HG03565 (cell line): ENCODE measurements around the gene RSPH6A.
A peak's percentile ranks its signal among the peaks of the same experiment; 100 is the strongest.

Source experiments
- ATAC-seq: cut with Tn5 transposase; IDR thresholded peaks from one replicate; pipeline ENCODE4 v1.9.1; 2021; ENCODE audit warnings: mild to moderate bottlenecking, moderate library complexity; ENCODE audit not compliant: unreplicated experiment

Gene RSPH6A

GRCh38 chr19:45781214-45782161 is 33.6 kb downstream of the RSPH6A start:
- ATAC-seq, result no peak

- no peak for ATAC-seq
These were observed 34.5 kb downstream of the RSPH6A start for GRCh38 chr19:45780448-45781213.

GRCh38 chr19:45780146-45780447 is 35.0 kb downstream of the RSPH6A start:
- ATAC-seq, result no peak

GRCh38 chr19:45779231-45780145 is 35.6 kb downstream of the RSPH6A start:
- ATAC-seq, result no peak

- ATAC-seq, result no peak
These were observed 37.0 kb downstream of the RSPH6A start for GRCh38 chr19:45778010-45778661.

GRCh38 chr19:45777395-45777961 is 37.6 kb downstream of the RSPH6A start:
- ATAC-seq, result no peak

GRCh38 chr19:45774765-45775164 is 40.3 kb downstream of the RSPH6A start:
- no peak for ATAC-seq

- ATAC-seq, result no peak
These were observed 41.7 kb downstream of the RSPH6A start for GRCh38 chr19:45773384-45773783.

- no peak for ATAC-seq
These were observed 42.2 kb downstream of the RSPH6A start for GRCh38 chr19:45772912-45773311.

GRCh38 chr19:45772130-45772840 is 42.8 kb downstream of the RSPH6A start:
- no peak for ATAC-seq

GRCh38 chr19:45771311-45771933 is 43.7 kb downstream of the RSPH6A start:
- no peak for ATAC-seq

GRCh38 chr19:45770192-45771101 is 44.7 kb downstream of the RSPH6A start:
- no peak for ATAC-seq

GRCh38 chr19:45769821-45770191 is 45.3 kb downstream of the RSPH6A start:
- no peak for ATAC-seq

GRCh38 chr19:45768984-45769782 is 45.9 kb downstream of the RSPH6A start, which contains the start of gene SIX5:
SIX5 (minus strand) TSS chr19:45769252; CDS start chr19:45768844, 408 bp downstream.
- ATAC-seq, result peak; percentile 49

GRCh38 chr19:45768655-45768983 is 46.5 kb downstream of the RSPH6A start:
- no peak for ATAC-seq

- no peak for ATAC-seq
These were observed 47.0 kb downstream of the RSPH6A start for GRCh38 chr19:45767881-45768654.
